IPS-18a (cell line): ENCODE data around the gene ACRBP.

ENCODE experiments used
- H3K27ac ChIP-seq: one replicate; pipeline ENCODE4 v1.5.1; 2013; ENCODE audit warnings: low read length
- H3K27me3 ChIP-seq: one replicate; pipeline ENCODE4 v1.6.1; 2013; ENCODE audit warnings: mild to moderate bottlenecking, low read length; ENCODE audit not compliant: control insufficient read depth, insufficient read depth
- H3K36me3 ChIP-seq: one replicate; pipeline ENCODE4 v1.6.1; 2013; ENCODE audit warnings: low read depth, low read length; ENCODE audit not compliant: control insufficient read depth
- H3K4me1 ChIP-seq: one replicate; pipeline ENCODE4 v1.6.1; 2013; ENCODE audit warnings: low read depth, low read length; ENCODE audit not compliant: control insufficient read depth
- H3K4me3 ChIP-seq: one replicate; pipeline ENCODE4 v1.5.1; 2013; ENCODE audit warnings: low read length
- H3K9ac ChIP-seq: one replicate; pipeline ENCODE4 v1.6.1; 2013; ENCODE audit warnings: mild to moderate bottlenecking, low read length, moderate library complexity
- H3K9me3 ChIP-seq: one replicate; pipeline ENCODE4 v1.6.1; 2013; ENCODE audit warnings: low read depth, low read length; ENCODE audit not compliant: control insufficient read depth

ACRBP gene

GRCh38 chr12:6647083-6647604 is at the start of gene ACRBP:
Gene ACRBP, minus strand, starts transcription at chr12:6647432. Its CDS starts 66 bp downstream, at chr12:6647366.
- Histone ChIP-seq H3K4me1 (peaks cover 3% of the 10 kb centered on the region), H3K27ac (no peak within 1 kb of the TSS), H3K9me3 (no peaks in the 10 kb centered on the region), H3K36me3 (peaks cover 15% of the 10 kb centered on the region), H3K27me3 (peaks cover 8% of the 10 kb centered on the region), H3K4me3 (peak within 1 kb of the TSS; percentile 72), H3K9ac (peak within 1 kb of the TSS; percentile 41)

DNA sequence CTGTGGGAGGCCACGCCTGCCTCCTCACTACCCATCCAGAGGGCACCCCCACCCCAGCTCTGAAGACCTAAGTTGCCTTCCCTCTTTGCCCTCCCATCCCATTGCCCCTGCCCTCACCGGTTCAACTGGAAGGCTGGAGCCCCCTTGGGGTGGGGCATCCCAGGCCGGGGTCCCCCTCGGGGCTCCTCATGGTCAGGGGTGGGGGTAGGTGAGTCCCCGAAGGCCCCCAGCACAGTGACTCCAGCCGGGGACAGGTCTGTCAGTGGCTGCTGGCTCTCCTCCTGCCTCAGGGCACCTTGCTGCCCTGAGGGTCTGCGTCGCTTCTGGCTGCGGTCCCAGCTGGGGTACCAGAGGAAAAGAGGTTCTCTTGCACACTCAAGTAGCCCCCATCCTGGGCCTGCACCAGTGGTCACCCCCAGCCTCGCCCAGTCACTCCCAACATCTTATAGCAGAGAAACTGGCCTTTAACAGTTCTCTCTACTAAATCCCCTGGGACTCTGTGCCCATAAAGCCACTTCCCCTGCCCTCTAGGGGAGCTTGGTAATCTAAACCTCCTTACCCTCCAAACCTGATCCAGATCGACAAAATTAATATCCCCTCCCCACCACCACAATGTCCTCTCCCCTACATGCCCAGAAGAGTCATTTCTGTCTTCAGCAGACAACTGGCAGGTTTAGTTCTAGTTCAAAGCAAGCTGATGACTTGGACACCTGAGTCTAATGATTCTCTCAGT is 48.2 kb upstream of the ACRBP start:
- Histone ChIP-seq H3K9me3 (no peaks in the 10 kb centered on the region), H3K27ac (no peak overlapping the region), H3K4me1 (no peaks in the 10 kb centered on the region), H3K4me3 (no peak overlapping the region), H3K9ac (no peak overlapping the region), H3K27me3 (peaks cover 13% of the 10 kb centered on the region), H3K36me3 (no peaks in the 10 kb centered on the region)

DNA sequence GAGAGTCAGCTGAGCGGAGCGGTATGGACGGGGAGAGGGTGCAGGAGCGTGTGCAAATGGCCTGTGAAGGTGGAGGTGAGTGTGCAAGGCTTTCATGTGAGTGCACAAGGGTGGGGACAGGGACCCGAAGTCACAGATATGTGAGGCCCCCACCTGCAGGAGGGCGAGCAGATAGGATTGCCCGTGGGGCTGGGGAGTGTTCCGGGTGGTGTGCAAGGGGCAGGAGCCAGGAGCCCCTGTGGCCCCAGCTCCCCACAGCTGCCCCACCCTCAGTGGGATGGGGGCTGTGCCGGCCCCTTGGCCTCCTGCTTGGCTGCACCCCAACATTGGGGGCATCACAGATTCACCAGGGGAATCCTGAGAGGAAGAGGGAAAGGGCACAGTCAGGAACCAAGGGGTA is 47.5 kb upstream of the ACRBP start:
- Histone ChIP-seq H3K9me3 (no peaks in the 10 kb centered on the region), H3K4me1 (no peaks in the 10 kb centered on the region), H3K36me3 (no peaks in the 10 kb centered on the region), H3K27ac (no peak overlapping the region), H3K9ac (no peak overlapping the region), H3K27me3 (peaks cover 12% of the 10 kb centered on the region), H3K4me3 (no peak overlapping the region)

DNA sequence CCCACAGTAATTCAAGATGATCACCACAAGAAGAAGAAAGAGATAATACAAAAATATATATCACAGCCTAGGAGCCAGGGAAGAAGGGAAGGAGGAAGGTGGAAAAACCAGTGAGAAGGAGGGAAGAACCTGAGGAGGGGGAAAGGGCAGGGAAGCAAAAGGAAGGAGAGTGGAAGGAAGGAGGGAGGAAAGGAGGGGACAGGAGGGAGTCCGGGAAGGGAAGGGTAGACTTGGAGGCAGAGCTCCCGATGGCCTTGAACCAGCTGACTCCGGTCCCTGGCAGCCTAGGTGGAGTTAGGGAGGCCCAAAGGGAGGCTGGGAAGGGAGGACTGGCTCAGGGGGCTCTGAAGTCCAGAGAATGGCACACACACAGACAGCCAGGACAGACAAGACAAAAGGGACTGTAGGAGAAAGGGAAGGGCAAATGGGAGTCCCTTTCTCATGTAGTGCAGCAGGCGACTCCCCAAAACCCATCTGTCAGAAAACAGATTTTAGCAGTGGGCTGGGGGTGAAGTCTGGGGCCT is 46.7 kb upstream of the ACRBP start:
- Histone ChIP-seq H3K27ac (no peak overlapping the region), H3K4me1 (no peaks in the 10 kb centered on the region), H3K9ac (no peak overlapping the region), H3K9me3 (no peaks in the 10 kb centered on the region), H3K27me3 (peaks cover 4% of the 10 kb centered on the region), H3K36me3 (no peaks in the 10 kb centered on the region), H3K4me3 (no peak overlapping the region)

- no peaks in the 10 kb centered on the region for H3K9me3 ChIP-seq
- H3K9ac ChIP-seq = no peak overlapping the region
- H3K36me3 ChIP-seq = no peaks in the 10 kb centered on the region
- H3K27ac ChIP-seq = no peak overlapping the region
- H3K27me3 ChIP-seq = no peaks in the 10 kb centered on the region
- H3K4me3 ChIP-seq = no peak overlapping the region
- H3K4me1 ChIP-seq = peaks cover 3% of the 10 kb centered on the region
Measured at GRCh38 chr12:6692888-6693287, 45.7 kb upstream of the ACRBP start.

GRCh38 chr12:6691473-6691872 is 44.2 kb upstream of the ACRBP start:
- H3K27me3 ChIP-seq = no peaks in the 10 kb centered on the region
- no peak overlapping the region for H3K9ac ChIP-seq
- H3K27ac ChIP-seq = no peak overlapping the region
- H3K4me3 ChIP-seq = no peak overlapping the region
- no peaks in the 10 kb centered on the region for H3K36me3 ChIP-seq
- H3K9me3 ChIP-seq = no peaks in the 10 kb centered on the region
- H3K4me1 ChIP-seq = peaks cover 12% of the 10 kb centered on the region

GRCh38 chr12:6688999-6689882 is 42.0 kb upstream of the ACRBP start, which contains the start of gene ZNF384:
Gene ZNF384, minus strand, starts transcription at chr12:6689375. Its CDS starts 9,855 bp downstream, at chr12:6679520.
- Histone ChIP-seq H3K9me3 (no peaks in the 10 kb centered on the region), H3K27ac (peak within 1 kb of the TSS; percentile 76), H3K9ac (peak within 1 kb of the TSS; percentile 90), H3K27me3 (no peaks in the 10 kb centered on the region), H3K36me3 (no peaks in the 10 kb centered on the region), H3K4me3 (peak within 1 kb of the TSS; percentile 78), H3K4me1 (peaks cover 12% of the 10 kb centered on the region)

DNA sequence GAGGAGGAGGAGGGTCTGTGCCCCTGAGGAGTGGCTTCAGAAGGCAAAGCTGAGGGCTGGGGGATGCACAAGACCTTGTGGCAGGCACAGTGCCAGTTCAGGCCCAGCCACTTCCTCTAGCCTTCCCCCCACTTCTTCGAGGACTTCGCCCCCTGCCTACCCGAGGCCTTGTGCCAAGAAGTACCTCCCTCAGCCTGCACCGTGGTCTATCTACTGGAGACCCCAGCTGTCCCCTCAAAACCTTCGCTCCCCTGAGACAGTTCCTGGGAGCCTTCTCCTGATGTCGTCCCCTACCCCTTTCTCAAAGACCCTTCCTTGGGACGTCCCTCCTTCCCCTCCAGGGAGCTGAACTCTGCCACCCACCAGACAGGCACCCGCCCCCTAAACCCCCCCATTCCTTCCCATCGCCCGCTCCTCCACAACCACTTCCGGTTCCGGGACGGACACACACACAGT is 41.3 kb upstream of the ACRBP start:
- Histone ChIP-seq H3K27me3 (no peaks in the 10 kb centered on the region), H3K36me3 (no peaks in the 10 kb centered on the region), H3K9ac (peak overlapping the region; percentile 90), H3K4me3 (peak overlapping the region; percentile 78), H3K27ac (peak overlapping the region; percentile 76), H3K4me1 (peaks cover 12% of the 10 kb centered on the region), H3K9me3 (no peaks in the 10 kb centered on the region)

DNA sequence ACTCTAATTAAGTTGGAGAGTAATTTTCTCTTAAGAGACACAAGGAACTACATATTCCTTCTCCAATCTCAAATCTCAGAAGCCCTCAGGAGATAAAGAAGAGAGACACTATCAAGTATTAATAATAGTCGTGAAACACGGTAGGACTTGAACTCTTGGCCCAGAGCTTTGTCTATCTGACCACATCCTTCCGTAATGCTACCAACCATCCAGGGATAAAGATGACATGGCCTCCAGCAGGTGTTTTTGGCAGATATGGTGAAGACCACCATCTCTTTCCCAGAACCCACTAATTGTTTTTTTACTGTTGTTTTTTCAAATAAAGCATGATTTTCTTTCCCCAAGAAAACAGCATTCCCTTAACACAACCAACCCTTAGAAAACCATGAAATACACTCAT is 38.6 kb upstream of the ACRBP start:
- Histone ChIP-seq H3K9ac (no peak overlapping the region), H3K36me3 (no peaks in the 10 kb centered on the region), H3K9me3 (no peaks in the 10 kb centered on the region), H3K4me1 (peaks cover 12% of the 10 kb centered on the region), H3K4me3 (no peak overlapping the region), H3K27me3 (no peaks in the 10 kb centered on the region), H3K27ac (no peak overlapping the region)

- Histone ChIP-seq H3K9ac (no peak overlapping the region), H3K4me3 (no peak overlapping the region), H3K36me3 (peaks cover 2% of the 10 kb centered on the region), H3K9me3 (no peaks in the 10 kb centered on the region), H3K27me3 (no peaks in the 10 kb centered on the region), H3K4me1 (peaks cover 12% of the 10 kb centered on the region), H3K27ac (no peak overlapping the region)
Measured at GRCh38 chr12:6684609-6685008, 37.4 kb upstream of the ACRBP start.

DNA sequence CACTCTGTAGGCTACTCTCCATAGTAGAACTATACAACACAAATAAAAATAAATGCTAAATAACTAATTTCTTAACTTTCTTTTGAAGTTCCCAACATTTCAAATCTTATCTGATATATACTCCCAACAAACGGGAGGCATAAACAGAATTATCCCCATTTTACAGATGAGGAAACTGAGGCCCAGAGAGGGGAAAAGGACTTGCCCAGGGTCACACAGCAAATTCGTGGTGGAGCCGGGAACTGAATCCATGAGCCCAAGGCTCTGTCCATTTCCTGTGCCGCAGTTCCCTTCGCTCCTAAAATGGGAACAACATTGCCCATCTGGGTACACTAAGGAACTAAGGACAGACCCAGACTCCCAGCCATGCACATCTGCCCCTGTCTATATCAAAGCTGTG is 29.7 kb upstream of the ACRBP start:
- H3K9ac ChIP-seq = no peak overlapping the region
- peaks cover 67% of the 10 kb centered on the region for H3K36me3 ChIP-seq
- H3K4me3 ChIP-seq = no peak overlapping the region
- H3K9me3 ChIP-seq = no peaks in the 10 kb centered on the region
- H3K27ac ChIP-seq = no peak overlapping the region
- H3K27me3 ChIP-seq = no peaks in the 10 kb centered on the region
- no peaks in the 10 kb centered on the region for H3K4me1 ChIP-seq
